ENCODE results near the gene DNMT3A.

- TF ChIP-seq, protein P1, sequence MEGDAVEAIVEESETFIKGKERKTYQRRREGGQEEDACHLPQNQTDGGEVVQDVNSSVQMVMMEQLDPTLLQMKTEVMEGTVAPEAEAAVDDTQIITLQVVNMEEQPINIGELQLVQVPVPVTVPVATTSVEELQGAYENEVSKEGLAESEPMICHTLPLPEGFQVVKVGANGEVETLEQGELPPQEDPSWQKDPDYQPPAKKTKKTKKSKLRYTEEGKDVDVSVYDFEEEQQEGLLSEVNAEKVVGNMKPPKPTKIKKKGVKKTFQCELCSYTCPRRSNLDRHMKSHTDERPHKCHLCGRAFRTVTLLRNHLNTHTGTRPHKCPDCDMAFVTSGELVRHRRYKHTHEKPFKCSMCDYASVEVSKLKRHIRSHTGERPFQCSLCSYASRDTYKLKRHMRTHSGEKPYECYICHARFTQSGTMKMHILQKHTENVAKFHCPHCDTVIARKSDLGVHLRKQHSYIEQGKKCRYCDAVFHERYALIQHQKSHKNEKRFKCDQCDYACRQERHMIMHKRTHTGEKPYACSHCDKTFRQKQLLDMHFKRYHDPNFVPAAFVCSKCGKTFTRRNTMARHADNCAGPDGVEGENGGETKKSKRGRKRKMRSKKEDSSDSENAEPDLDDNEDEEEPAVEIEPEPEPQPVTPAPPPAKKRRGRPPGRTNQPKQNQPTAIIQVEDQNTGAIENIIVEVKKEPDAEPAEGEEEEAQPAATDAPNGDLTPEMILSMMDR (IDR thresholded peaks at IDR 0.05), result peak; percentile 93
- no peak for TF ChIP-seq EZH2 (IDR thresholded peaks at IDR 0.05; ENCODE audit: borderline replicate concordance, insufficient read depth, low read depth, low read length, poor library complexity, severe bottlenecking)
These were observed 20.3 kb upstream of the DNMT3A start for GRCh38 chr2:25362049-25362433.

Measured in B cell (primary cell).